Fibroblast of skin of scalp (primary cell): ENCODE results near the gene TTLL4.

ENCODE experiments used
- DNase-seq: peaks from one replicate; pipeline ENCODE4 v3.0.0-alpha.2; 2013

The TTLL4 gene

GRCh38 chr2:218785103-218785502 is 74.5 kb downstream of the TTLL4 start:
- DNase-seq: no peak

GRCh38 chr2:218786133-218786532 is 75.5 kb downstream of the TTLL4 start:
- DNase-seq: no peak

GRCh38 chr2:218788529-218789255 is 78.1 kb downstream of the TTLL4 start:
- DNase-seq: no peak

GRCh38 chr2:218792433-218792832 is 81.8 kb downstream of the TTLL4 start:
- no peak for DNase-seq

GRCh38 chr2:218796691-218797090 is 86.1 kb downstream of the TTLL4 start:
- DNase-seq: no peak

GRCh38 chr2:218798767-218799504 is 88.3 kb downstream of the TTLL4 start:
- DNase-seq: no peak

- DNase-seq: no peak
Observed at GRCh38 chr2:218799990-218800389, 89.4 kb downstream of the TTLL4 start.

GRCh38 chr2:218802386-218802994 is 91.9 kb downstream of the TTLL4 start:
- no peak for DNase-seq

GRCh38 chr2:218804817-218805216 is 94.2 kb downstream of the TTLL4 start:
- no peak for DNase-seq
